MM.1S (cell line): ENCODE results near the gene KCNIP4.

Experiments
- DNase-seq: peaks from one replicate; pipeline ENCODE4 v3.0.0-alpha.2; 2015
- H2AFZ ChIP-seq: fragments of 300-600 bp; sonication (generic); 2 replicates; pipeline ENCODE4 v1.6.0; 2016; ENCODE audit warnings: antibody characterized with exemption, low read length
- H3F3A ChIP-seq: fragments of 300-600 bp; sonication (generic); 2 replicates; pipeline ENCODE4 v1.6.1; 2016; ENCODE audit warnings: mild to moderate bottlenecking, antibody characterized with exemption, low read length, moderate library complexity, mixed read lengths; ENCODE audit not compliant: insufficient read depth
- H3K27ac ChIP-seq: fragments of 300-600 bp; sonication (generic); 2 replicates; pipeline ENCODE4 v1.5.1; 2016; ENCODE audit warnings: mild to moderate bottlenecking, low read length
- H3K27me3 ChIP-seq: fragments of 300-600 bp; sonication (generic); replicated peaks from 2 replicates; pipeline ENCODE4 v1.6.0; 2016; ENCODE audit warnings: low read length; ENCODE audit not compliant: insufficient read depth
- H3K36me3 ChIP-seq: fragments of 300-600 bp; sonication (generic); replicated peaks from 2 replicates; pipeline ENCODE4 v1.6.1; 2016; ENCODE audit warnings: mild to moderate bottlenecking, low read length, mixed read lengths; ENCODE audit not compliant: insufficient read depth
- H3K4me1 ChIP-seq: fragments of 300-600 bp; sonication (generic); 2 replicates; pipeline ENCODE4 v1.6.1; 2016; ENCODE audit warnings: low read length, mixed read lengths
- H3K4me2 ChIP-seq: fragments of 300-600 bp; sonication (generic); 2 replicates; pipeline ENCODE4 v1.6.0; 2016; ENCODE audit warnings: low read depth, low read length
- H3K4me3 ChIP-seq: fragments of 300-600 bp; sonication (generic); 2 replicates; pipeline ENCODE4 v1.5.1; 2016; ENCODE audit warnings: low read length, mixed read lengths
- H3K79me2 ChIP-seq: fragments of 300-600 bp; sonication (generic); 2 replicates; pipeline ENCODE4 v1.6.1; 2016; ENCODE audit warnings: mixed run types, low read length, mixed read lengths
- H3K9ac ChIP-seq: fragments of 300-600 bp; sonication (generic); 2 replicates; pipeline ENCODE4 v1.6.1; 2016; ENCODE audit warnings: low read length, mixed read lengths
- H3K9me2 ChIP-seq: fragments of 300-600 bp; sonication (generic); replicated peaks from 2 replicates; pipeline ENCODE4 v1.6.1; 2016; ENCODE audit warnings: mild to moderate bottlenecking, low read length, mixed read lengths; ENCODE audit not compliant: insufficient read depth
- H3K9me3 ChIP-seq: fragments of 300-600 bp; sonication (generic); replicated peaks from 2 replicates; pipeline ENCODE4 v1.6.1; 2016; ENCODE audit warnings: mild to moderate bottlenecking, low read length, mixed read lengths; ENCODE audit not compliant: insufficient read depth
- H4K20me1 ChIP-seq: fragments of 300-600 bp; sonication (generic); 2 replicates; pipeline ENCODE4 v1.6.1; 2016; ENCODE audit warnings: mild to moderate bottlenecking, low read length, moderate library complexity, mixed read lengths; ENCODE audit not compliant: insufficient read depth
- EZH2 ChIP-seq: fragments of 300-600 bp; sonication (generic); optimal IDR thresholded peaks from 2 replicates; pipeline ENCODE3; 2017; ENCODE audit warnings: low read depth, mild to moderate bottlenecking, antibody characterized with exemption, low read length, mixed read lengths
- EZH2phosphoT487 ChIP-seq: fragments of 300-600 bp; sonication (generic); IDR thresholded peaks from 2 replicates; pipeline ENCODE4 v1.6.1; 2018; ENCODE audit warnings: antibody characterized with exemption, low read length
- TF ChIP-seq, protein P1 (sequence below): fragments of 300-600 bp; sonication (generic); IDR thresholded peaks from 2 replicates; pipeline ENCODE4 v1.5.1; 2016; ENCODE audit warnings: antibody characterized with exemption, low read length, mixed read lengths

KCNIP4 gene

DNA sequence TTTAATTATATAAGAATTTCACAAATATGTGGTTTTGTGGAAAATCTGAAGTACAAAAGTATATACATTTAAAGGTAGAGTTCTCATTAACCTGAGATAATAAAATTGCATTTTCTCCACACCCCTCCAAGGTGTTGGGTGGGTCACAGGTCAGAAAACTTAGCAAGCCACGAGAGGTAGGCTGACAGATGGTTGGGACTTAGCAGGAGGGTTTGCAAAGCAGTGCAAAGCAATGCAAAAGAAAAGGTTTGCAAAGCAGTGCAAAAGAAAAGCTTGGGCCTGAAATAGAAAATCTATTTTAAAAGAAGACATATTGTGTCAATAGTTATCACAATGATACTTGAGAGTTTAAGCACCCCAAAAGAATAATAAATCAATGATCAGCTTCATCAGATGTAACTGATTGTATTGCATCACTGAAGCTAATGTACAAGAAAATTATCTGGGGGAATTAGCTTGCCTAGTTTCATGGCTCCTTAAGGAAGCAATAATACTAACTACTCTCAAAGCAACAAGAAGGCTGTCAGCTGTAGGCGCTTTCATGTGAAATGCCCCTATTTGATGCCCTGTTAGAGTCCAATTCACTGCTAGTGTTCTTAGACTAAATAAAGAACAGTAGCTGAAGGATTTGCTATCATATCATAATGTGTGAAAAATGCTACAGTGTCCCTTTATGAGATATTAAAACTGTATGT, 319.5 kb downstream of the KCNIP4 start:
- Histone ChIP-seq H3K27ac (no peak overlapping the region), H3K79me2 (no peaks in the 10 kb centered on the region), H3K4me3 (no peak overlapping the region), H4K20me1 (no peaks in the 10 kb centered on the region), H3K36me3 (no peaks in the 10 kb centered on the region), H3K9me3 (no peaks in the 10 kb centered on the region), H3K4me2 (no peak overlapping the region), H3F3A (no peaks in the 10 kb centered on the region), H3K9ac (no peak overlapping the region), H2AFZ (no peak overlapping the region), H3K27me3 (no peaks in the 10 kb centered on the region), H3K4me1 (no peaks in the 10 kb centered on the region), H3K9me2 (no peaks in the 10 kb centered on the region)
- DNase-seq, result no peak
- TF ChIP-seq EZH2phosphoT487 (no peak), EZH2 (no peak)
- TF ChIP-seq, protein P1, sequence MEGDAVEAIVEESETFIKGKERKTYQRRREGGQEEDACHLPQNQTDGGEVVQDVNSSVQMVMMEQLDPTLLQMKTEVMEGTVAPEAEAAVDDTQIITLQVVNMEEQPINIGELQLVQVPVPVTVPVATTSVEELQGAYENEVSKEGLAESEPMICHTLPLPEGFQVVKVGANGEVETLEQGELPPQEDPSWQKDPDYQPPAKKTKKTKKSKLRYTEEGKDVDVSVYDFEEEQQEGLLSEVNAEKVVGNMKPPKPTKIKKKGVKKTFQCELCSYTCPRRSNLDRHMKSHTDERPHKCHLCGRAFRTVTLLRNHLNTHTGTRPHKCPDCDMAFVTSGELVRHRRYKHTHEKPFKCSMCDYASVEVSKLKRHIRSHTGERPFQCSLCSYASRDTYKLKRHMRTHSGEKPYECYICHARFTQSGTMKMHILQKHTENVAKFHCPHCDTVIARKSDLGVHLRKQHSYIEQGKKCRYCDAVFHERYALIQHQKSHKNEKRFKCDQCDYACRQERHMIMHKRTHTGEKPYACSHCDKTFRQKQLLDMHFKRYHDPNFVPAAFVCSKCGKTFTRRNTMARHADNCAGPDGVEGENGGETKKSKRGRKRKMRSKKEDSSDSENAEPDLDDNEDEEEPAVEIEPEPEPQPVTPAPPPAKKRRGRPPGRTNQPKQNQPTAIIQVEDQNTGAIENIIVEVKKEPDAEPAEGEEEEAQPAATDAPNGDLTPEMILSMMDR, result no peak

DNA sequence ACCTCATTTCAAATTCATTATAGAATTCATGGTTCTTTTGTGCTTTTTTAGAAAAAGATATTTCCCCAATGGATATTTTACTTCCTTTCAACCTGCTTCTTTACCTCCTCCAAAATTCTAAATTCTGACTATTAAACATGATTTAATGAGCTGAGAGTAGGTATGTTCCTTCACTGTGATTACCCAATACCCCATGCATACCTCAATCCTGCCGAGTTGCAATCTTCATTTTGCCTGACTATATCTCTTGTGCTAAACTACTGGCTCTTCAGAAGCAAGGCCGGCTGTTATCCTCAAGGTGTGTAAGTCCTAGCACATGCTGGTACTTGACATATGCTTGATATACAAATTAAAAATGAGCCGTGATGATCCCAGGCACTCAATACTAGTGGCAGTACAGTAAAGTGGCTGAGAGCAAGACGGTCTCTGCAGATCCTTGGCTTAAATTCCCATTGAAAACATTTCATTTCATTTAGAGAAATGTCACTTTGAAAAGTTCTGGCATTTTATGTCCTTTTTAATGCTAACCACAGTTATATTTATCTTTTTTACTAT, 320.4 kb downstream of the KCNIP4 start:
- Histone ChIP-seq H3K79me2 (no peaks in the 10 kb centered on the region), H3F3A (no peaks in the 10 kb centered on the region), H3K4me3 (no peak overlapping the region), H3K27ac (no peak overlapping the region), H4K20me1 (no peaks in the 10 kb centered on the region), H3K4me2 (no peak overlapping the region), H3K27me3 (no peaks in the 10 kb centered on the region), H3K9me2 (no peaks in the 10 kb centered on the region), H2AFZ (no peak overlapping the region), H3K9me3 (no peaks in the 10 kb centered on the region), H3K9ac (no peak overlapping the region), H3K36me3 (no peaks in the 10 kb centered on the region), H3K4me1 (no peaks in the 10 kb centered on the region)
- TF ChIP-seq, protein P1, result no peak
- TF ChIP-seq EZH2 (no peak), EZH2phosphoT487 (no peak)
- no peak for DNase-seq

DNA sequence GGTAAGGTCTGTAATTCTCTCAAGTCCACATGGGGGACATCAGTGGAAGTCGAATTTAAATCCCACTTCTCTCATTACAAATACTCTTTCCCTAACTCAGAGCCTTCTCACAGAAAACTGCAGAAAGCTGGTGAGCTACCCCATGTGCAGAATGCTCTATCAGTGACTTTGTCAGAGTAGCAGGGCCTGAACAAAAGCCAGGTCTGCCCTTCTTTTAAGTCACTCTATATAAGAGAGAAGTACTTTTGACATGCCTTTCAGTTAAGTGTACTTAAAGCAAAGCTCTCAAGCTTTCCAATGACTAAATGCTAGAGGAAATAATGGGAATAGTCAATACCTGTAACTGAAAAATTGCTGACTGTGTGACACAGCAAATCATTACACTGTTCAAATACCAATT, 323.1 kb downstream of the KCNIP4 start:
- Histone ChIP-seq H3K9me2 (no peaks in the 10 kb centered on the region), H3K27ac (no peak overlapping the region), H3K79me2 (no peaks in the 10 kb centered on the region), H4K20me1 (no peaks in the 10 kb centered on the region), H3K4me3 (no peak overlapping the region), H3K4me2 (no peak overlapping the region), H3K4me1 (no peaks in the 10 kb centered on the region), H2AFZ (no peak overlapping the region), H3K27me3 (no peaks in the 10 kb centered on the region), H3F3A (no peaks in the 10 kb centered on the region), H3K9ac (no peak overlapping the region), H3K36me3 (no peaks in the 10 kb centered on the region), H3K9me3 (no peaks in the 10 kb centered on the region)
- no peak for DNase-seq
- TF ChIP-seq EZH2phosphoT487, result no peak

DNA sequence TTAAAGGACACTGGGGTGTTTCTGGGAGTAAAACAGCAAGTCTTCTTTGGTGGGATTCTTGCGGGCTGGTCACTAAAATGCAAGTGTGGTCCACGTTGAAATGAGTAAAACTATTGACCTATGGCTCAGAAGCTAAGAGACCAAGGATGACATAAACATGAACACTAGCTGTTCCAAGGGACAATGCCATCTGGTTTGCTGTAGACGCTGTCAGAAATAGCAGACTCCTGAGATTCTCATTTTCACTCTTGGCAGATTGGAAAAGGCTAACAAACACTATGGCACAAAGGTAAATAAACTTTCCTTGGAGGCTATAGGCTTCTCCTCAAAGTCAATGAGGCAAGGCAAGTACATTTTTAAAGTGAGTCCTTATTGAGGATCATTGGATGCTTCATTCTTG, 343.6 kb downstream of the KCNIP4 start:
- Histone ChIP-seq H3K79me2 (no peaks in the 10 kb centered on the region), H3K27me3 (no peaks in the 10 kb centered on the region), H3K9me3 (no peaks in the 10 kb centered on the region), H3K4me3 (no peak overlapping the region), H3K27ac (no peak overlapping the region), H3K4me2 (no peak overlapping the region), H3K4me1 (no peaks in the 10 kb centered on the region), H3K36me3 (no peaks in the 10 kb centered on the region), H4K20me1 (no peaks in the 10 kb centered on the region), H2AFZ (no peak overlapping the region), H3K9me2 (no peaks in the 10 kb centered on the region), H3K9ac (no peak overlapping the region), H3F3A (no peaks in the 10 kb centered on the region)
- TF ChIP-seq, protein P1, result no peak
- TF ChIP-seq EZH2, result no peak
- TF ChIP-seq EZH2phosphoT487, result no peak
- no peak for DNase-seq
